NT2/D1 (cell line): Measurements from ENCODE around the gene NCOA3.

Source experiments
- SUZ12 ChIP-seq: IDR thresholded peaks from 2 replicates; pipeline ENCODE4 v1.6.1; 2011; ENCODE audit not compliant: insufficient read length, insufficient read depth; ENCODE audit errors: extremely low read depth
- YY1 ChIP-seq: IDR thresholded peaks from 2 replicates; pipeline ENCODE4 v1.6.1; 2011; ENCODE audit not compliant: insufficient read length, insufficient read depth
- ZNF274 ChIP-seq: IDR thresholded peaks from 2 replicates; pipeline ENCODE4 v1.6.1; 2011; ENCODE audit warnings: mild to moderate bottlenecking, low read depth, low read length

DNA sequence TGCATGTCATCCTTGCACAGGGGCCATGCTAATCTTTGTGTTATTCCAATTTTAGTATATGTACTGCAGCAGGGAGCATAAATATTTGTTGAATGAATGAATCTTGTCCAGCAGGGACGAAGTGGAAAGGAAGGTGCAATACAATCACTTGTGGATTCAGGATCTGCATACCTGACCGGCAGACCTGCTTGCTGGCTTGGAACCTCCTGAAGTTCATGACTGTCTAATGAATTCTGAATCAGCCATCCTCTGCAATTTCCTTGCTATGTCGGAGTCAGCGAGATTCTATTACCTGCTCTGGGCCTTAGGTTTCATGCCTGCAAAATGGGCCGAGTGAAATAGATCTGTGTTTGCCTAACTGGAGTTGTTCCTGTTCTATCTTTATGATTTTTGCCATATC is 17.4 kb upstream of the NCOA3 start:
- TF ChIP-seq SUZ12, result no peak
- no peak for TF ChIP-seq YY1
- no peak for TF ChIP-seq ZNF274
